Loucy (cell line): ENCODE measurements around the gene NBPF6.
"Not testable (repeated sequence)": the region's sequence is repeated elsewhere in the genome, so short reads cannot be mapped to it uniquely, and the experiment has no call there.

ENCODE experiments used
- EZH2phosphoT487 ChIP-seq: fragments of 200-600 bp; IDR thresholded peaks from 2 replicates; pipeline ENCODE4 v1.6.1; 2018; ENCODE audit warnings: antibody characterized with exemption, mild to moderate bottlenecking, moderate library complexity, borderline replicate concordance
- TF ChIP-seq, protein P1 (sequence below): fragments of 200-600 bp; sonication (generic); conservative IDR thresholded peaks from 2 replicates; pipeline ENCODE4 v1.5.1; 2014; ENCODE audit warnings: mild to moderate bottlenecking, antibody characterized with exemption, low read length

DNA sequence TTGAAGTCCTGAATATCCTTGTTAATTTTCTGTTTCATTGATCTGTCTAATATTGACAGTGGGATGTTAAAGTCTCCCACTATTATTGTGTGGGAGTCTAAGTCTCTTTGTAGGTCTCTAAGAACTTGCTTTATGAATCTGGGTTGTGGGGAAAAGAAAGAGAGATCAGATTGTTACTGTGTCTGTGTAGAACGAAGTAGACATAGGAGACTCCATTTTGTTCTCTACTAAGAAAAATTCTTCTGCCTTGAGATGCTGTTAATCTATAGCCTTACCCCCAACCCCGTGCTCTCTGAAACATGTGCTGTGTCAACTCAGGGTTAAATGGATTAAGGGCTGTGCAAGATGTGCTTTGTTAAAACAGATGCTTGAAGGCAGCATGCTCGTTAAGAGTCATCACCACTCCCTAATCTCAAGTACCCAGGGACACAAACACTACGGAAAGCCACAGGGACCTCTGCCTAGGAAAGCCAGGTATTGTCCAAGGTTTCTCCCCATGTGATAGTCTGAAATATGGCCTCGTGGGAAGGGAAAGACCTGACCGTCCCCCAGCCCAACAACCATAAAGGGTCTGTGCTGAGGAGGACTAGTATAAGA is 67.3 kb downstream of the NBPF6 start:
- TF ChIP-seq, protein P1, sequence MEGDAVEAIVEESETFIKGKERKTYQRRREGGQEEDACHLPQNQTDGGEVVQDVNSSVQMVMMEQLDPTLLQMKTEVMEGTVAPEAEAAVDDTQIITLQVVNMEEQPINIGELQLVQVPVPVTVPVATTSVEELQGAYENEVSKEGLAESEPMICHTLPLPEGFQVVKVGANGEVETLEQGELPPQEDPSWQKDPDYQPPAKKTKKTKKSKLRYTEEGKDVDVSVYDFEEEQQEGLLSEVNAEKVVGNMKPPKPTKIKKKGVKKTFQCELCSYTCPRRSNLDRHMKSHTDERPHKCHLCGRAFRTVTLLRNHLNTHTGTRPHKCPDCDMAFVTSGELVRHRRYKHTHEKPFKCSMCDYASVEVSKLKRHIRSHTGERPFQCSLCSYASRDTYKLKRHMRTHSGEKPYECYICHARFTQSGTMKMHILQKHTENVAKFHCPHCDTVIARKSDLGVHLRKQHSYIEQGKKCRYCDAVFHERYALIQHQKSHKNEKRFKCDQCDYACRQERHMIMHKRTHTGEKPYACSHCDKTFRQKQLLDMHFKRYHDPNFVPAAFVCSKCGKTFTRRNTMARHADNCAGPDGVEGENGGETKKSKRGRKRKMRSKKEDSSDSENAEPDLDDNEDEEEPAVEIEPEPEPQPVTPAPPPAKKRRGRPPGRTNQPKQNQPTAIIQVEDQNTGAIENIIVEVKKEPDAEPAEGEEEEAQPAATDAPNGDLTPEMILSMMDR = not testable (repeated sequence)
- TF ChIP-seq EZH2phosphoT487 = not testable (repeated sequence)
